H1 (cell line): Measurements from ENCODE around the gene TNIK. TPM values are rescaled to one million over a fixed set of nuclear protein-coding genes. Genes with fewer than 3 reads are reported as not detected.

Experiments
- CTCF ChIA-PET: fragments of 300-600 bp; sonication (Branson Sonifier 250); formaldehyde crosslinking; loops from one replicate; lab custom pipeline; 2021; ENCODE audit not compliant: partially characterized antibody; lab: Charles Lee
- POLR2A ChIA-PET: fragments of 300-600 bp; sonication (Branson Sonifier 250); formaldehyde crosslinking; loops from one replicate; lab custom pipeline; 2021; ENCODE audit warnings: inconsistent platforms; ENCODE audit not compliant: partially characterized antibody; lab: Charles Lee
- DNase-seq, 2 experiments: peaks; one replicate each; pipeline versions ENCODE4 v3.0.0 to v3.0.0-alpha.2; 2010 to 2022; ENCODE audit warnings: low spot score in 2 of 2, low read depth in 1 of 2, mixed read lengths in 1 of 2
- FAIRE-seq: peaks from 2 replicates; lab custom pipeline; 2011; peaks lifted over from hg19 to GRCh38; lab: Jason Lieb, UNC
- H2AFZ ChIP-seq: 2 replicates; pipeline ENCODE4 v1.8.1; 2012; ENCODE audit warnings: low read length, inconsistent platforms
- H2AK5ac ChIP-seq: 2 replicates; pipeline ENCODE4 v1.6.1; 2013; ENCODE audit warnings: low read depth, low read length
- H2BK120ac ChIP-seq: replicated peaks from 2 replicates; pipeline ENCODE3; 2013; ENCODE audit warnings: low read depth, low read length, inconsistent platforms
- H2BK12ac ChIP-seq: 2 replicates; pipeline ENCODE4 v1.6.1; 2013; ENCODE audit warnings: low read depth, low read length
- H2BK15ac ChIP-seq: 2 replicates; pipeline ENCODE4 v1.6.1; 2013; ENCODE audit warnings: low read length
- H2BK20ac ChIP-seq: 2 replicates; pipeline ENCODE4 v1.6.1; 2013; ENCODE audit warnings: low read length
- H2BK5ac ChIP-seq: 2 replicates; pipeline ENCODE4 v1.6.1; 2013; ENCODE audit warnings: low read depth, low read length
- H3K14ac ChIP-seq: 2 replicates; pipeline ENCODE4 v1.6.1; 2013; ENCODE audit warnings: inconsistent platforms; ENCODE audit not compliant: insufficient read length
- H3K18ac ChIP-seq: 2 replicates; pipeline ENCODE4 v1.6.1; 2013; ENCODE audit warnings: low read length; ENCODE audit errors: extremely low read depth
- H3K23ac ChIP-seq: 2 replicates; pipeline ENCODE4 v1.6.1; 2013; ENCODE audit warnings: inconsistent platforms; ENCODE audit not compliant: insufficient read length
- H3K23me2 ChIP-seq: 2 replicates; pipeline ENCODE4 v1.6.1; 2013; ENCODE audit warnings: low read depth, low read length
- H3K27ac ChIP-seq: 2 replicates; pipeline ENCODE4 v1.6.1; 2011; ENCODE audit warnings: low read depth, low read length, inconsistent platforms
- H3K27me3 ChIP-seq, 4 experiments: replicated peaks in 1 of 4; 1 replicate in 1 of 4; 2 replicates in 3 of 4; pipeline versions ENCODE4 v1.6.1 to v1.8.1; 2011 to 2013; ENCODE audit warnings: low read length in 3 of 4, mild to moderate bottlenecking in 3 of 4, inconsistent platforms in 2 of 4, mixed read lengths in 2 of 4, moderate library complexity in 1 of 4; ENCODE audit not compliant: control insufficient read depth in 3 of 4, insufficient read depth in 3 of 4; ENCODE audit errors: extremely low read depth in 1 of 4
- H3K36me3 ChIP-seq, 4 experiments: 2 replicates each; pipeline versions ENCODE4 v1.6.1 to v1.8.1; 2011 to 2013; ENCODE audit warnings: mild to moderate bottlenecking in 4 of 4, low read length in 3 of 4, moderate library complexity in 2 of 4, control low read depth in 1 of 4, inconsistent platforms in 1 of 4; ENCODE audit not compliant: insufficient read depth in 4 of 4, control insufficient read depth in 2 of 4
- H3K4ac ChIP-seq: replicated peaks from 2 replicates; pipeline ENCODE3; 2013; ENCODE audit warnings: low read length, low read depth, mixed read lengths, inconsistent platforms; ENCODE audit not compliant: insufficient read length
- H3K4me1 ChIP-seq, 4 experiments: replicated peaks in 1 of 4; 1 replicate in 1 of 4; 2 replicates in 3 of 4; pipeline versions ENCODE4 v1.6.1 to v1.8.1; 2011 to 2013; ENCODE audit warnings: low read length in 3 of 4, inconsistent platforms in 2 of 4, mixed read lengths in 1 of 4; ENCODE audit not compliant: insufficient read depth in 4 of 4, control insufficient read depth in 3 of 4
- H3K4me2 ChIP-seq, 2 experiments: 2 replicates each; pipeline versions ENCODE4 v1.6.1 to v1.8.1; 2011 to 2013; ENCODE audit warnings: low read depth in 2 of 2, low read length in 2 of 2, control low read depth in 1 of 2, inconsistent platforms in 1 of 2, mild to moderate bottlenecking in 1 of 2; ENCODE audit not compliant: insufficient read depth in 1 of 2
- H3K4me3 ChIP-seq, 4 experiments: fragments of 200-600, 300-600 bp in 1 of 4; sonication (generic), shearing (Covaris generic), sonication (Bioruptor Twin) in 1 of 4; 2 replicates each; pipeline versions ENCODE4 v1.5.1 to v1.8.1; 2011 to 2016; ENCODE audit warnings: low read length in 4 of 4, low read depth in 3 of 4, control low read depth in 2 of 4, inconsistent platforms in 2 of 4, mild to moderate bottlenecking in 2 of 4, mixed read lengths in 1 of 4, moderate library complexity in 1 of 4; ENCODE audit not compliant: insufficient read depth in 2 of 4; ENCODE audit errors: extremely low read depth in 1 of 4
- H3K56ac ChIP-seq: replicated peaks from 2 replicates; pipeline ENCODE3; 2013; ENCODE audit warnings: low read depth, mild to moderate bottlenecking, mixed read lengths, low read length, inconsistent platforms; ENCODE audit not compliant: insufficient read length
- H3K79me1 ChIP-seq: 2 replicates; pipeline ENCODE4 v1.6.1; 2013; ENCODE audit warnings: low read depth, low read length, control low read depth
- H3K79me2 ChIP-seq, 2 experiments: 2 replicates each; pipeline versions ENCODE4 v1.6.1 to v1.8.1; 2012 to 2013; ENCODE audit warnings: low read length in 2 of 2, mild to moderate bottlenecking in 2 of 2, inconsistent platforms in 1 of 2; ENCODE audit not compliant: insufficient read depth in 2 of 2, control insufficient read depth in 1 of 2
- H3K9ac ChIP-seq, 4 experiments: replicated peaks in 1 of 4; 1 replicate in 1 of 4; 2 replicates in 3 of 4; pipeline versions ENCODE4 v1.6.1 to v1.8.1; 2011 to 2013; ENCODE audit warnings: low read depth in 3 of 4, low read length in 3 of 4, control low read depth in 2 of 4, mild to moderate bottlenecking in 2 of 4, moderate library complexity in 2 of 4, inconsistent platforms in 1 of 4; ENCODE audit errors: extremely low read depth in 1 of 4
- H3K9me3 ChIP-seq, 2 experiments: 2 replicates each; pipeline versions ENCODE4 v1.6.1 to v1.8.1; 2012 to 2013; ENCODE audit warnings: mild to moderate bottlenecking in 2 of 2, moderate library complexity in 2 of 2, control low read depth in 1 of 2, inconsistent platforms in 1 of 2, low read depth in 1 of 2, low read length in 1 of 2, mixed read lengths in 1 of 2; ENCODE audit not compliant: insufficient read depth in 2 of 2
- H4K20me1 ChIP-seq, 2 experiments: replicated peaks in 1 of 2; 2 replicates each; pipeline versions ENCODE3 to v1.8.1; 2011 to 2013; ENCODE audit warnings: inconsistent platforms in 2 of 2, low read length in 2 of 2, mild to moderate bottlenecking in 1 of 2; ENCODE audit not compliant: insufficient read depth in 2 of 2, control insufficient read depth in 1 of 2
- H4K5ac ChIP-seq: 2 replicates; pipeline ENCODE4 v1.6.1; 2013; ENCODE audit warnings: low read length, low read depth, mixed read lengths, inconsistent platforms; ENCODE audit not compliant: insufficient read length
- H4K8ac ChIP-seq: 2 replicates; pipeline ENCODE4 v1.8.0; 2013; ENCODE audit warnings: mild to moderate bottlenecking, moderate library complexity, low read length, inconsistent platforms; ENCODE audit not compliant: insufficient read depth; ENCODE audit errors: extremely low read depth
- H4K91ac ChIP-seq: replicated peaks from 2 replicates; pipeline ENCODE3; 2013; ENCODE audit warnings: low read length, mixed read lengths, inconsistent platforms; ENCODE audit not compliant: insufficient read length
- CBX8 ChIP-seq: fragments of 300-800, 300-1000 bp; sonication (generic); IDR thresholded peaks from 2 replicates; pipeline ENCODE4 v1.7.1; 2016; ENCODE audit warnings: low read depth, low read length, borderline replicate concordance
- EP300 ChIP-seq, 2 experiments: IDR thresholded peaks; 1 replicate in 1 of 2; 2 replicates in 1 of 2; pipeline ENCODE4 v1.6.1; 2011 to 2012; ENCODE audit warnings: low read depth in 2 of 2, low read length in 2 of 2, mild to moderate bottlenecking in 2 of 2, borderline replicate concordance in 1 of 2, inconsistent platforms in 1 of 2, moderate library complexity in 1 of 2
- EZH2 ChIP-seq: fragments of 200-600 bp; sonication (generic); IDR thresholded peaks from 2 replicates; pipeline ENCODE4 v1.7.1; 2012; ENCODE audit warnings: low read depth, mild to moderate bottlenecking, moderate library complexity, low read length, inconsistent platforms; ENCODE audit not compliant: severe bottlenecking
- KDM1A ChIP-seq: fragments of 200-600, 300-600 bp; sonication (generic); IDR thresholded peaks from 2 replicates; pipeline ENCODE4 v1.7.1; 2016; ENCODE audit warnings: mild to moderate bottlenecking, low read length, borderline replicate concordance
- KDM4A ChIP-seq: IDR thresholded peaks from one replicate; pipeline ENCODE4 v1.7.1; 2012; ENCODE audit warnings: low read depth, mild to moderate bottlenecking, moderate library complexity, low read length, inconsistent platforms; ENCODE audit not compliant: severe bottlenecking
- MAFK ChIP-seq: IDR thresholded peaks from 2 replicates; pipeline ENCODE4 v1.6.1; 2012; ENCODE audit warnings: low read depth, mild to moderate bottlenecking, improper control_type of control experiment, low read length
- SP2 ChIP-seq: IDR thresholded peaks from 2 replicates; pipeline ENCODE4 v1.6.1; 2012; ENCODE audit warnings: mild to moderate bottlenecking, low read length, inconsistent platforms
- SP4 ChIP-seq: IDR thresholded peaks from 2 replicates; pipeline ENCODE4 v1.6.1; 2012; ENCODE audit warnings: low read length, inconsistent platforms
- TEAD4 ChIP-seq: IDR thresholded peaks from 2 replicates; pipeline ENCODE4 v1.6.1; 2012; ENCODE audit warnings: low read depth, low read length, inconsistent platforms, mixed read lengths
- WGBS, 2 experiments: shearing (Covaris generic) in 1 of 2; methylation state at CpG; one replicate each; pipeline versions ENCODE4 v1.1.6 to v1.1.7; 2013 to 2015; ENCODE audit warnings: low lambda C conversion rate in 2 of 2, mixed read lengths in 2 of 2, inconsistent platforms in 1 of 2, low coverage in 1 of 2, missing lambda C conversion rate in 1 of 2; ENCODE audit not compliant: insufficient replicate concordance in 2 of 2, insufficient coverage in 1 of 2, insufficient read length in 1 of 2; ENCODE audit errors: extremely low coverage in 1 of 2, missing lambda C conversion rate in 1 of 2; 5-methylcytosine and 5-hydroxymethylcytosine counted together
- polyA plus RNA-seq, 7 experiments: library from polyadenylated mRNA; depleted of rRNA in 3 of 7; stranded (reverse) in 5 of 7; unstranded in 2 of 7; fragments of >200 nt in 5 of 7; fragments of 200-250 nt in 2 of 7; gene quantifications; 1 replicate in 5 of 7; 2 replicates in 1 of 7; 4 replicates in 1 of 7; pipeline versions ENCODE4 v1.2.1 to v1.2.3, GENCODE V29; 2011 to 2013; ENCODE audit warnings: missing spikeins in 2 of 7, mixed read lengths in 2 of 7
- total RNA-seq: library from RNA; stranded (reverse); fragmentation: NEBNext Ultra II Directional; extraction: Animal tissue kit (Norgen Biotek cat#: 25700); gene quantifications from 2 replicates; pipeline ENCODE4 v1.2.1, GENCODE V29; 2021
- TF ChIP-seq, protein P1 (sequence below): IDR thresholded peaks from 2 replicates; pipeline ENCODE4 v1.6.1; 2012; ENCODE audit warnings: low read length, inconsistent platforms

TNIK gene
- total and polyA plus RNA-seq, 2 of the 8 experiments (the other 6 are each of a cell fraction or from before 2014, with no cell fraction given) = 7.4 to 42.0 TPM

DNA sequence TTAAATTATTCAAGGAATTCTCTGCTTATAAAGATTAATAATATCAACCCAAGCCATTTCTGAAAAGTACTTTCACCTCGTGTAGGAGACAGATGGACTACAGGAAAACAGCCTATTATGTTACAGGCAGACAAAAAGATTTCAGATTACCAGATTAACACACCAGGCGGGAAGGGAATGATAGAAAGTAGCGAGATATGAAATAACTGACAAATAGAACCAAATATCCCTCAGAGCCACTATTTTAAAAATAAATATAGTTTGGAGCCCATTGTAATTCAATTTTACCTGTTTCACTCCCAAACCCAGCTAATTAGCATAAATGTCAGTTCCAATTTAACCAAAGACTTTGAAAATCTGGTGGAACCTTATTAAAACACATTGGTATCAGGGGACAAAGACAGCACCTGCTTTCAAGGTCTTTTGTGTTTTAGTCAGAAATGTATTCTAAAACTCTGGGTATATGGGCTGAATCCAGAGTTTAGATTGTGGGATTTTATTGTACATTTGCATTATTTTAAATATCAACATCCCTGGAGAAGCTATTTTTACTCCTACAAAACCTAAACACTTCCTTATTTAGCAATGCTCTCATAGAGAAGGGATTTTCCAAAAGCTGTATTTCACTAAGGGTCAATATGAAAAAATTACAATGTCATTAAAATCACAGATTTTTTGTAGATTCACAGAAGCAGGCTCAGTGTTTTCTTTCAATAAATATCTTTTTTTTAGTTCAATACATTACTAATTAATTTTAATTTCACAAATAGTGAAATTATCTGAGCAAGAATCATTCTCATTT lies 138.4 kb downstream of the TNIK start:
- FAIRE-seq (no peak), DNase-seq (no peak)
- H3K9me3 ChIP-seq = no peaks in the 10 kb centered on the region
- H3K23ac ChIP-seq = no peak overlapping the region
- no peak overlapping the region for H4K8ac ChIP-seq
- H3K27me3 ChIP-seq = no peaks in the 10 kb centered on the region
- no peak overlapping the region for H2AFZ ChIP-seq
- H3K18ac ChIP-seq = no peak overlapping the region
- no peak overlapping the region for H2BK12ac ChIP-seq
- H3K23me2 ChIP-seq = no peaks in the 10 kb centered on the region
- no peak overlapping the region for H2BK20ac ChIP-seq
- H3K4me1 ChIP-seq = peaks cover 0 to 3% (median 3%) of the 10 kb centered on the region in 4 experiments; a peak in 3 of 7 replicates
- no peaks in the 10 kb centered on the region for H4K20me1 ChIP-seq
- no peak overlapping the region for H3K9ac ChIP-seq
- H3K14ac ChIP-seq = no peak overlapping the region
- CTCF ChIA-PET = interaction anchor here (1.1 kb wide), 1 partner anchor 12 kb away, joined by 4 read pairs; no protein-coding TSS in a partner anchor
- no peaks in the 10 kb centered on the region; the same call in 1 of the 2 replicates for H3K79me1 ChIP-seq
- H3K4ac ChIP-seq = no peak overlapping the region
- H4K5ac ChIP-seq = no peak overlapping the region
- no peak overlapping the region for H2AK5ac ChIP-seq
- H4K91ac ChIP-seq = no peak overlapping the region
- POLR2A ChIA-PET = no interaction called here
- no peaks in the 10 kb centered on the region for H3K36me3 ChIP-seq
- H3K79me2 ChIP-seq = peaks cover 0 to 10% of the 10 kb centered on the region in 2 experiments; a peak in 2 of 4 replicates
- H2BK5ac ChIP-seq = no peak overlapping the region
- H2BK120ac ChIP-seq = no peak overlapping the region
- H2BK15ac ChIP-seq = no peak overlapping the region
- no peak overlapping the region for H3K4me2 ChIP-seq
- H3K56ac ChIP-seq = no peak overlapping the region
- WGBS, 2 experiments = 88% methylated on average over 3 of the region's 3 CpGs; no CpG with 5 or more reads in 1 of the 2 experiments
- H3K4me3 ChIP-seq = no peak overlapping the region
- no peak overlapping the region for H3K27ac ChIP-seq
- TF ChIP-seq CBX8 (no peak), SP2 (no peak), MAFK (no peak), EP300 (IDR thresholded peaks at IDR 0.05; ENCODE audit: borderline replicate concordance in 1 of 2, low read depth in 2 of 2, low read length in 2 of 2) (no peak), SP4 (no peak), TEAD4 (no peak), KDM1A (no peak), EZH2 (no peak), KDM4A (no peak)
- TF ChIP-seq, protein P1, sequence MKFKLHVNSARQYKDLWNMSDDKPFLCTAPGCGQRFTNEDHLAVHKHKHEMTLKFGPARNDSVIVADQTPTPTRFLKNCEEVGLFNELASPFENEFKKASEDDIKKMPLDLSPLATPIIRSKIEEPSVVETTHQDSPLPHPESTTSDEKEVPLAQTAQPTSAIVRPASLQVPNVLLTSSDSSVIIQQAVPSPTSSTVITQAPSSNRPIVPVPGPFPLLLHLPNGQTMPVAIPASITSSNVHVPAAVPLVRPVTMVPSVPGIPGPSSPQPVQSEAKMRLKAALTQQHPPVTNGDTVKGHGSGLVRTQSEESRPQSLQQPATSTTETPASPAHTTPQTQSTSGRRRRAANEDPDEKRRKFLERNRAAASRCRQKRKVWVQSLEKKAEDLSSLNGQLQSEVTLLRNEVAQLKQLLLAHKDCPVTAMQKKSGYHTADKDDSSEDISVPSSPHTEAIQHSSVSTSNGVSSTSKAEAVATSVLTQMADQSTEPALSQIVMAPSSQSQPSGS = no peak
